ENCODE data around the gene HTR3A. TPM values are rescaled to one million over a fixed set of nuclear protein-coding genes. Genes with fewer than 3 reads are reported as not detected.
"Not testable (repeated sequence)": the region's sequence is repeated elsewhere in the genome, so short reads cannot be mapped to it uniquely, and the experiment has no call there.

Gene HTR3A
- total and polyA plus RNA-seq, 9 of the 15 experiments (the other 6 are each of a cell fraction or from before 2014, with no cell fraction given) = not detected

DNA sequence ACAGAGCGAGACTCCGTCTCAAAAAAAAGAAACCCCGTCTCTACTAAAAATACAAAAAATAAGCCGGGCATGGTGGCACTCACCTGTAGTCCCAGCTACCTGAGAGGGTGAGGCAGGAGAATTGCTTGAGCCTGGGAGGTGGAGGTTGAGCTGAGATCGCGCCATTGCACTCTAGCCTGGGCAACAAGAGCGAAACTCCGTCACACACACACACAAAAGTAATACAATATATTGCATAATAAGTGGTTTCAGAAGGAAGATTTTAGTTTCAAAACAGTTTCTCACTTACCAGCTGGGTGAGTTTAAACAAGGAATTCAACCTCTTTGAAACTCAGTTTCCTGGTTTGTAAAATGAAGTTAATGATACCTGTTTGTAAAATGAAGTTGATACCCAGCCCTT lies 32.7 kb upstream of the HTR3A start (continued):
- TF ChIP-seq XRCC4 (IDR thresholded peaks at IDR 0.05; ENCODE audit: extremely low read depth, insufficient read depth, insufficient read length) (no peak), ZNF140 (CRISPR knock-in tag; IDR thresholded peaks at IDR 0.05) (no peak), SRF (CRISPR knock-in tag; IDR thresholded peaks at IDR 0.05) (no peak), ARID3A (IDR thresholded peaks at IDR 0.05; ENCODE audit: borderline replicate concordance, low read depth, low read length) (no peak), ATF3 (IDR thresholded peaks at IDR 0.05) (no peak), ATF3 (CRISPR knock-in tag; conservative IDR thresholded peaks at IDR 0.05) (no peak)
- TF ChIP-seq, protein P1, sequence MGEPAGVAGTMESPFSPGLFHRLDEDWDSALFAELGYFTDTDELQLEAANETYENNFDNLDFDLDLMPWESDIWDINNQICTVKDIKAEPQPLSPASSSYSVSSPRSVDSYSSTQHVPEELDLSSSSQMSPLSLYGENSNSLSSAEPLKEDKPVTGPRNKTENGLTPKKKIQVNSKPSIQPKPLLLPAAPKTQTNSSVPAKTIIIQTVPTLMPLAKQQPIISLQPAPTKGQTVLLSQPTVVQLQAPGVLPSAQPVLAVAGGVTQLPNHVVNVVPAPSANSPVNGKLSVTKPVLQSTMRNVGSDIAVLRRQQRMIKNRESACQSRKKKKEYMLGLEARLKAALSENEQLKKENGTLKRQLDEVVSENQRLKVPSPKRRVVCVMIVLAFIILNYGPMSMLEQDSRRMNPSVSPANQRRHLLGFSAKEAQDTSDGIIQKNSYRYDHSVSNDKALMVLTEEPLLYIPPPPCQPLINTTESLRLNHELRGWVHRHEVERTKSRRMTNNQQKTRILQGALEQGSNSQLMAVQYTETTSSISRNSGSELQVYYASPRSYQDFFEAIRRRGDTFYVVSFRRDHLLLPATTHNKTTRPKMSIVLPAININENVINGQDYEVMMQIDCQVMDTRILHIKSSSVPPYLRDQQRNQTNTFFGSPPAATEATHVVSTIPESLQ (CRISPR knock-in tag; IDR thresholded peaks at IDR 0.05) = no peak

- in situ Hi-C loops (cut with MboI); H4K20me1 ChIP-seq (replicated peaks; ENCODE audit: control insufficient read depth, insufficient read depth, low read length); H3K9me3 ChIP-seq (replicated peaks; ENCODE audit: control insufficient read depth, insufficient read depth, low read depth, low read length); H3K4me3 ChIP-seq; intact Hi-C loops (cut with micrococcal nuclease); DNase-seq (ENCODE audit: extremely low read depth in 1 of 4, low spot score in 3 of 4); H3K9ac ChIP-seq (ENCODE audit: insufficient read depth in 1 of 2, low read depth in 2 of 2, low read length in 2 of 2); H3K36me3 ChIP-seq (ENCODE audit: control insufficient read depth, insufficient read depth, low read length); H3K79me2 ChIP-seq (ENCODE audit: control insufficient read depth, insufficient read depth, low read length); H3K4me2 ChIP-seq (ENCODE audit: insufficient read depth, low read length); H3K9me1 ChIP-seq (ENCODE audit: control insufficient read depth, insufficient read depth, low read length); H3K27ac ChIP-seq (ENCODE audit: extremely low read depth, low read depth, low read length); H3K4me1 ChIP-seq (replicated peaks in 1 of 2; ENCODE audit: control insufficient read depth in 2 of 2, insufficient read depth in 2 of 2, low read length in 2 of 2); ATAC-seq; POLR2A ChIA-PET; CTCF ChIA-PET (ENCODE audit: low intra/inter-chr PET ratio); FAIRE-seq; H2AFZ ChIP-seq (ENCODE audit: low read depth, low read length); BruUV-seq (replicated peaks): not testable (repeated sequence)
- peaks cover 22 to 55% of the 10 kb centered on the region in 2 experiments; a peak in 4 of 5 replicates for H3K27me3 ChIP-seq (ENCODE audit: control insufficient read depth in 2 of 2, insufficient read depth in 2 of 2, low read length in 2 of 2)
- 0% methylated on average over 2 of the region's 2 CpGs for WGBS (ENCODE audit: insufficient coverage, low coverage, missing lambda C conversion rate)
Measured at GRCh38 chr11:113946162-113946561, 28.7 kb upstream of the HTR3A start.
